ENCODE measurements around the gene MRPL23.

MRPL23 gene

DNA sequence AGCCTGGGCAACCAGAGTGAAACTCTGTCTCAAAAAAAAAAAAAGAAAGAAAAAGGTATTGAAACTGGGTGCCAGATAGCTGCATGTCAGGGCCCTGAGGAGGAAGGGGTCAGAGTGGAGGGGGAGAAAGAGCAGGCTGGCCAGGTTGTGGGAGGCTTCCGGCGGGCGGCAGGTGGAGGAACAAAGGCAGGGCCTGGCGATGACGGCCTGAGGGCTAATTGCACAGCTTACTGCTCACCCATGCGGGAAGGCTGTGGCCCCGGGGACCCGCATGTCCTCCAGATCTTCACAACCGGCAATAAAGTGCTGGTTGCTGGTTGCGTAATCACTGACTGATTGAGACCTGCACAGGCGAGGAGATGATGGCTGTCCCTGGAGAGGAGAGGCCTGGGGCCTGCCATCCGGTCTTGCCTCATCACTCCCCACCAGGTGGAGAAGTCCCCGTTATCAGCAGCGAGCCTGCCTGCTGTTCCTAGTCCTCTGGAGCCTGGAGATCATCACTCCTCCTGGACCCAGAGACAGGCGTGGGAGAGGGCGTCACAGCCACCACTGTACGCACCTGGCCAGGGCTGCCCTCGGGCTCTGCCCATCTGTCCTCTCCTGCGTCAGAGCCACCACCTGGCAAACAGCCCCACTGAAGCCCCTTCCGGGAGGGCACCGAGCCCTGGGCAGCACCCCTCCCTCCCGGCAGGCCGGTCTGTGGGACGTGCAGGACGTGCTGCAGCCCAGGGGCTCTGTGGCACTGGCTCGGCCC lies 31.8 kb downstream of the MRPL23 start:
- H3K27me3 ChIP-seq (ENCODE audit: control insufficient read depth, low read length) = no peaks in the 10 kb centered on the region
- H3F3A ChIP-seq (ENCODE audit: control insufficient read depth, insufficient read depth) = no peaks in the 10 kb centered on the region
- H3K4me2 ChIP-seq (ENCODE audit: low read length) = no peak overlapping the region
- no peaks in the 10 kb centered on the region for H3K4me1 ChIP-seq (ENCODE audit: control insufficient read depth, low read length)
- no peaks in the 10 kb centered on the region for H3K79me2 ChIP-seq (ENCODE audit: control insufficient read depth, low read length)
- no peaks in the 10 kb centered on the region for H3K9me3 ChIP-seq (ENCODE audit: control insufficient read depth, insufficient read depth, low read length)
- H3K9me2 ChIP-seq (replicated peaks; ENCODE audit: control insufficient read depth, low read length) = no peaks in the 10 kb centered on the region
- H4K20me1 ChIP-seq (ENCODE audit: control insufficient read depth, insufficient read depth, low read depth, low read length) = no peaks in the 10 kb centered on the region
- no peaks in the 10 kb centered on the region for H3K36me3 ChIP-seq (ENCODE audit: control insufficient read depth, low read length)
- no peak overlapping the region for H3K4me3 ChIP-seq (ENCODE audit: low read length)
- no peak for TF ChIP-seq EZH2phosphoT487 (IDR thresholded peaks at IDR 0.05; ENCODE audit: borderline replicate concordance, low read length)
- TF ChIP-seq, protein P1, sequence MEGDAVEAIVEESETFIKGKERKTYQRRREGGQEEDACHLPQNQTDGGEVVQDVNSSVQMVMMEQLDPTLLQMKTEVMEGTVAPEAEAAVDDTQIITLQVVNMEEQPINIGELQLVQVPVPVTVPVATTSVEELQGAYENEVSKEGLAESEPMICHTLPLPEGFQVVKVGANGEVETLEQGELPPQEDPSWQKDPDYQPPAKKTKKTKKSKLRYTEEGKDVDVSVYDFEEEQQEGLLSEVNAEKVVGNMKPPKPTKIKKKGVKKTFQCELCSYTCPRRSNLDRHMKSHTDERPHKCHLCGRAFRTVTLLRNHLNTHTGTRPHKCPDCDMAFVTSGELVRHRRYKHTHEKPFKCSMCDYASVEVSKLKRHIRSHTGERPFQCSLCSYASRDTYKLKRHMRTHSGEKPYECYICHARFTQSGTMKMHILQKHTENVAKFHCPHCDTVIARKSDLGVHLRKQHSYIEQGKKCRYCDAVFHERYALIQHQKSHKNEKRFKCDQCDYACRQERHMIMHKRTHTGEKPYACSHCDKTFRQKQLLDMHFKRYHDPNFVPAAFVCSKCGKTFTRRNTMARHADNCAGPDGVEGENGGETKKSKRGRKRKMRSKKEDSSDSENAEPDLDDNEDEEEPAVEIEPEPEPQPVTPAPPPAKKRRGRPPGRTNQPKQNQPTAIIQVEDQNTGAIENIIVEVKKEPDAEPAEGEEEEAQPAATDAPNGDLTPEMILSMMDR (IDR thresholded peaks at IDR 0.05; ENCODE audit: low read depth, low read length, poor library complexity, severe bottlenecking) = no peak
- H3K27ac ChIP-seq (ENCODE audit: low read depth, low read length) = no peak overlapping the region

- Histone ChIP-seq H3K9me3 (ENCODE audit: control insufficient read depth, insufficient read depth, low read length) (no peaks in the 10 kb centered on the region), H3K36me3 (ENCODE audit: control insufficient read depth, low read length) (no peaks in the 10 kb centered on the region), H3K4me3 (ENCODE audit: low read length) (no peak overlapping the region), H4K20me1 (ENCODE audit: control insufficient read depth, insufficient read depth, low read depth, low read length) (no peaks in the 10 kb centered on the region), H3K27ac (ENCODE audit: low read depth, low read length) (no peak overlapping the region), H3K27me3 (ENCODE audit: control insufficient read depth, low read length) (no peaks in the 10 kb centered on the region), H3K4me2 (ENCODE audit: low read length) (no peak overlapping the region), H3K9me2 (replicated peaks; ENCODE audit: control insufficient read depth, low read length) (no peaks in the 10 kb centered on the region), H3F3A (ENCODE audit: control insufficient read depth, insufficient read depth) (no peaks in the 10 kb centered on the region), H3K79me2 (ENCODE audit: control insufficient read depth, low read length) (no peaks in the 10 kb centered on the region), H3K4me1 (ENCODE audit: control insufficient read depth, low read length) (no peaks in the 10 kb centered on the region)
- TF ChIP-seq, protein P1 (IDR thresholded peaks at IDR 0.05; ENCODE audit: low read depth, low read length, poor library complexity, severe bottlenecking) = no peak
- no peak for TF ChIP-seq EZH2phosphoT487 (IDR thresholded peaks at IDR 0.05; ENCODE audit: borderline replicate concordance, low read length)
These were observed 32.5 kb downstream of the MRPL23 start for GRCh38 chr11:1979607-1980006.

DNA sequence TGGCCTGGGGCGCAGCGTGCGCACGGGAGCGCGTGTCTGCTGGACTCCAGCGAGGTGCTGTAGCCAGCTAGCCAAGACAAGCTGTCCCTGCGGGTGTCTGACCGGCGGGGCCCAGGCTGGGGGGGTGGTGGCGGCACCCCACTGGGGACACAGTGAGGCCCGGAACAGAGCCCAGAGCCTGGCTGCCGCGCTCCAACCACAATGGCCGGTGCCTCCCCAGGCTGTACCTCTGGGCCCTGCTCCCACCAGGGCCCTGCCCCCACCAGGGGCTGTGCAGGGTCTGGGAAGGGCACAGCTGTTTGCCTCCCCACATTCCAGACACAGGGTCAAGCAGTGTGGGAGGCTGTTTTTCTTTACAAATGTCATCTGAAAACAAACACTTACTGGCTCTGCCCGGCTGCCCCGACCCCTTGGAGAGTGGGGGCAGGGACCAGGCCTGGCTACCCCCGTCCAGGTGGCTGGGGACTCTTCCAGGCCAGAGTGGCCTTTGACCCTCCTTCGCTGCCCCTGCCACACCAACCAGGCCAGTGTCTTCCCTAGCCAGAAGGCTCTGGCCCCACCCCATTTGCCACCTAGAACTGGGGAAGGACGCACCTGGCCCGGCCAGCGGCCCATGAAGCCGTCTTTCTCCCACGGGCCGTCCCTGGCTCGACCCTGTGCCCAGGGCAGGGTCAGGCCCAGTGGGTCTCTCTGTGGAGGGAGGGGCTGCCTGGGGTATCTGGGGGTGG lies 35.9 kb downstream of the MRPL23 start:
- Histone ChIP-seq H4K20me1 (ENCODE audit: control insufficient read depth, insufficient read depth, low read depth, low read length) (no peaks in the 10 kb centered on the region), H3K9me2 (replicated peaks; ENCODE audit: control insufficient read depth, low read length) (no peaks in the 10 kb centered on the region), H3F3A (ENCODE audit: control insufficient read depth, insufficient read depth) (no peaks in the 10 kb centered on the region), H3K79me2 (ENCODE audit: control insufficient read depth, low read length) (no peaks in the 10 kb centered on the region), H3K4me2 (ENCODE audit: low read length) (no peak overlapping the region), H3K27me3 (ENCODE audit: control insufficient read depth, low read length) (no peaks in the 10 kb centered on the region), H3K4me3 (ENCODE audit: low read length) (no peak overlapping the region), H3K36me3 (ENCODE audit: control insufficient read depth, low read length) (no peaks in the 10 kb centered on the region), H3K4me1 (ENCODE audit: control insufficient read depth, low read length) (no peaks in the 10 kb centered on the region), H3K27ac (ENCODE audit: low read depth, low read length) (no peak overlapping the region), H3K9me3 (ENCODE audit: control insufficient read depth, insufficient read depth, low read length) (no peaks in the 10 kb centered on the region)
- TF ChIP-seq EZH2phosphoT487 (IDR thresholded peaks at IDR 0.05; ENCODE audit: borderline replicate concordance, low read length) = no peak
- TF ChIP-seq, protein P1 (IDR thresholded peaks at IDR 0.05; ENCODE audit: low read depth, low read length, poor library complexity, severe bottlenecking) = no peak

Data from DOHH2 (cell line).